Breast epithelium (tissue), 3 donors: Measurements from ENCODE around the gene RPS6KC1.

Experiments used
- CTCF ChIP-seq, 3 donors: fragments of 450-650 bp; IDR thresholded peaks; one replicate each; pipeline ENCODE4 v1.5.1; 2016 to 2017; ENCODE audit warnings: antibody characterized with exemption in 3 of 3, mild to moderate bottlenecking in 3 of 3, moderate library complexity in 3 of 3
- POLR2A ChIP-seq: fragments of 450-650 bp; IDR thresholded peaks from one replicate; pipeline ENCODE4 v1.6.1; 2016; ENCODE audit warnings: antibody characterized with exemption, mild to moderate bottlenecking, moderate library complexity
- POLR2AphosphoS5 ChIP-seq, 3 donors: sonication (generic); formaldehyde crosslinking; IDR thresholded peaks; one replicate each; pipeline ENCODE4 v1.6.1; 2017; ENCODE audit warnings: antibody characterized with exemption in 3 of 3

GRCh38 chr1:213034713-213035112 lies 16.3 kb upstream of the RPS6KC1 start:
- TF ChIP-seq CTCF (IDR thresholded peaks at IDR 0.05) (no peak), POLR2A (no peak), POLR2AphosphoS5 (IDR thresholded peaks at IDR 0.05) (no peak)
